Activated CD4-positive, alpha-beta T cell treated with anti-CD3 and anti-CD28 coated beads for 48 hours (primary cell): Measurements from ENCODE around the gene AMPD1.

Experiments
- DNase-seq: peaks from one replicate; pipeline ENCODE4 v3.0.0-alpha.2; 2020

Gene AMPD1

DNA sequence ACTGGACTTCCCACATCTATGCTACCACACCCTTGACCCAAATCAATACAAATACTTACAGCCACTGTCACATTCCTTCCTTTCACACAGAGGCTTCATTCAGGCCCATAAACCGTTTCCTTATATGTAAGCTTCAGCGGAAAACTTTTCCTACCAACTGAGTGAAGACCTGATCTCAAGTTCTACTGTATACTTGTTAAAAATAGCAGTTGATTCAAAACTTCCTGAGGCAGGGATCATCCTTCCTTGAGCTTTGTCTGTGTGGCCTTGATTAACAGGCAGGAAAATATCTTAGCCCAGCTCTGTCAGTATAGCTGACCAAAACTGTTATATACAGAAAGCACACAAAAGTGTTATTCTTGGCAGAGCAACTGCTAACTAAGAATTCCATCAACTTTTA, 68.2 kb downstream of the AMPD1 start:
- DNase-seq, result no peak

DNA sequence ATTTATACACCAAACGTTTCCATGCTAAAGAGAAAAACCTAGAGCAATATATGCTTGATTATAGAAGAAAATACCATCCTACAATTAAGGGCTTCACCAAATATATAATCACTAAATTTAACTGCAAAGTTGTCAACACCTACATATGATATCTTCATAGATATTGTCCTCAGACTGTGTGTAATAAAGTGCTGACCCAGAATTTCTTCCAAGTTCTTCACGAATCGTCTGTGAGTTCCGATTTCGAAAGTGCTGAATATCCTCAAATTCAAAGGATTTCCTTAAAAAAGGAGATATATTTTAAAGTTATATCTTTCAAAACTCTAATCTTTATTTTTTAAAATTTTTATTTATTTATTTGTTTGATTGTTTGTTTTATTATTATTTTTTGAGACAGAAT, 72.0 kb downstream of the AMPD1 start:
- DNase-seq, result no peak
